A549 treated with Mapracorat at 1 μM for 4 hours (cell line): Measurements from ENCODE around the gene TOX3. TPM values are rescaled to one million over a fixed set of nuclear protein-coding genes. Genes with fewer than 3 reads are reported as not detected.

Source experiments
- total RNA-seq: library from RNA; stranded (reverse); fragments of 200-300 nt; extraction: Qiagen RNA extraction; gene quantifications from 5 replicates; pipeline ENCODE4 v1.2.3, GENCODE V29; 2022

TOX3 gene
- total RNA-seq = 0.11 to 0.42 TPM (median 0.27 TPM) in 5 replicates

GRCh38 chr16:52547004-52547833, at the start of gene TOX3:
TSS of gene TOX3 (minus strand) at chr16:52547143. CDS start at chr16:52546723, 420 bp downstream.

